GM21723 (cell line): Measurements from ENCODE around the gene INTS4.
"Not testable (repeated sequence)": the region's sequence is repeated elsewhere in the genome, so short reads cannot be mapped to it uniquely, and the experiment has no call there.

Experiments
- ATAC-seq: cut with Tn5 transposase; IDR thresholded peaks from one replicate; pipeline ENCODE4 v1.9.1; 2021; ENCODE audit warnings: mild to moderate bottlenecking, moderate library complexity; ENCODE audit not compliant: unreplicated experiment

Gene INTS4

DNA sequence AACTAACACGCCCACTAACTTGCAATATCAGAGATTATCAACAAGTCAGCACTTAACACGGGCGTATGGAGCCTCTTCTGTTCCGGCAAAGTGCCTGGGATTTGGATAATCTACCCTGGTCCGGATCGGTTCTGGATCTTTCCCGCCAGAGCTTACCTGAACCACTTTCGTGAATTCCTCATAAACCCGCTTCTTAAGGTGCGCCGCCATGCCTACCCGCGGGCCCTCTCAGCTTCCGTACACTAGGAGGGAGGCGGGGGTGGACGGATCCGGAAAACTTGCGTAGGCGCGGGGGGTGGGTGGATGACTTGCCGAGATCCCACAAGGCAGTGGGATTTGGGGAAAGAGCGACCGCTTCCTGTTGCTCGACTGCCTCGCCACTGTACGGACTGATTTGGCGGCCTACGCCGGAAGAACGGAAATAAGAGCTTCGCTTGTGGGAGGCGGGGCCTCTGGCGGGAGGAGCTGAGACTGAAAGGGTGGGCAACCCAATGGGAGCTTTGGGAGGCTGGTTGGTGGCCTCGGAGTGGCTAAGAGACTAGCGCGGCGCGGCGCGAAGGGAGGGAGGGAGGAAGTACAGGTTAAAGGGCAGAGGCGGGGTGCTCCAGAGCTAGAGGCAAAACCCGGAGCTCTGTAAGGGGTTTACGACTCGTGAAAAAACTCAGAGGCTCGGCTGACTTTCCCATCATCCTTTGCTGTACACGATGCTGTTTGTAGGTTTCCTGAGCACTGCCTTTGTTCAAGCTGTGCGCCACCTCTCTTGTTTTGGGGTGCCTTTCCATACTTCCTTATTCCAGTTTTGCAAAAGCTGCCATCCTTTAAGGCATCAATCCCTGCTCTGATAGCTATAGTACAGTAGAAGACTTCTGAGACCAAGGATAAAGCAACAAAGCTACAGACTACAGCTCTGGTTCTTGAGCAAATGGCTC lies at the start of gene INTS4:
INTS4 (minus strand) TSS at position 235 of the 929 bp plus-strand sequence; CDS start at position 210, 25 bp downstream.
- peak; percentile 99 for ATAC-seq

- ATAC-seq = no peak
These were observed 47.5 kb upstream of the INTS4 start for GRCh38 chr11:78041843-78042440.

DNA sequence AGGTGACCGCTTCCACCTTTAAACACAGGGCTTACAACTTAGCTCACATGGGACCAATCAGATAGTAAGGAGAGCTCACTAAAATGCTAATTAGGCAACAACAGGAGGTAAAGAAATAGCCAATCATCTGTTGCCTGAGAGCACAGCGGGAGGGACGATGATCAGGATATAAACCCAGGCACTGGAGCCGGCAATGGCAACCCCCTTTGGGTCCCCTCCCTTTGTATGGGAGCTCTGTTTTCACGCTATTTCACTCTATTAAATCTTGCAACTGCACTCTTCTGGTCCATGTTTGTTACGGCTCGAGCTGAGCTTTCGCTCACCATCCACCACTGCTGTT lies 46.9 kb upstream of the INTS4 start:
- ATAC-seq = not testable (repeated sequence)

- no peak for ATAC-seq
These were observed 46.4 kb upstream of the INTS4 start for GRCh38 chr11:78040691-78041379.

- ATAC-seq = peak; percentile 70
These were observed 45.6 kb upstream of the INTS4 start for GRCh38 chr11:78039919-78040671.

GRCh38 chr11:78039391-78039918 lies 45.0 kb upstream of the INTS4 start:
- peak; percentile 23 for ATAC-seq

- no peak for ATAC-seq
These were observed 44.3 kb upstream of the INTS4 start for GRCh38 chr11:78038697-78039313.

DNA sequence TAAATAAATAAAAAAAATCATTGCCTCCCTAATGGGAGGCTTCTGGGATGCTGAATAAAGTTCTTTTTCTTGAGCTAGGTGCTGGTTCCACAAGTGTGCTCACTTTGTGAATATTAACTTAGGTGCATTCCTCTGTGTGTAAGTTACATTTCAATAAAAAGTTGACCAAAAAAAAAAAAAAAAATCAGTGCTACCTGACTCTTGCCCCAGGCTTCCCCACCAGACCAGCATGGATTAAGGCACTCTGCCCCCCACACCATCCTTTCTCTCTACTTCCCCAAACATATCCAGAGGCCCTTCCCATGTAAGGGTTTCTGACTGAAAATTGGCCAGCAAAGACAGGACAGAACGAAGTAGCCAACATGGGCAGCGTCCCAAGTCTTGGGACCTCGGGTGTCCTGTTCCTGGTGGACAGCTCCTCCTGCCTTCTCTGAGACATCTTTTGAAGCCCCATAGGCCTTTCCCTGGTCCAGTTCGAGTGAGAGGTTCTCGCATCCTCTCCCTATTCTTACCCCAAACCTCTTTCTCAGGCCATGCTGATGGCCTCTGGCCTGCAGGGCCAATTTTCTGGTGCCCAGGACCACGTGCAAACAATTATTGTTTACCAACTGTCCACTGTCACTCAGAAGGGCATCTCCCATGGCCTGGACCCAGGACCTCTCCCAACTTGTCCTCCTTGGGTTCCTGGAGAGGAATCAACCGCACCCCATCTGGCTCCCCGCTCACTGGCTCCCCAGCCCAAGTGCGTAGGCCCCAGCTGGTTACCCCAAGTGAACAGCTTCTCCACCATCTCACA lies 43.6 kb upstream of the INTS4 start:
- ATAC-seq = no peak

GRCh38 chr11:78037056-78037455 lies 42.6 kb upstream of the INTS4 start:
- no peak for ATAC-seq

- ATAC-seq = no peak
These were observed 41.8 kb upstream of the INTS4 start for GRCh38 chr11:78036313-78036712.

- no peak for ATAC-seq
These were observed 40.2 kb upstream of the INTS4 start for GRCh38 chr11:78034623-78035022.

- no peak for ATAC-seq
These were observed 38.6 kb upstream of the INTS4 start for GRCh38 chr11:78033040-78033439.

DNA sequence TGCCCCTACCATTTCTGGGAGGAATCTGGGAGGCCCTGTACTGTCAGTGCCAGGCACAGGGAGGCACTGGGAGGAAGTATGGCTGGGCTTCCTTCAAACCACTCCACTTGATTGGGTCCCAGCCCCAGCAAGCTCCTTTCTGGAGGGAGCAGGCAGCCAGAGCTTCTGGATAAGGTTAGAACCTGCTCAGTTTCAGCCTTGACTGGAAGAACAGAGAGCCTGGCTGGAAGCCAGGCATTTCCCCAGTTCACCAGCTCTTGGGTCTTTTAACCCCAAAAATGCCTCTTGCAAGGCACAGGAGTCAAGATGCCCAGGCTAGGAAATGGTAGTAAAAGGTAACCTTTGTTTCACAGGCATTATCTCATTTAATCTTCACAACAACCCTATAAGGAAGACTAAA lies 37.6 kb upstream of the INTS4 start:
- no peak for ATAC-seq

- peak; percentile 77 for ATAC-seq
These were observed 37.2 kb upstream of the INTS4 start for GRCh38 chr11:78031629-78032028.

DNA sequence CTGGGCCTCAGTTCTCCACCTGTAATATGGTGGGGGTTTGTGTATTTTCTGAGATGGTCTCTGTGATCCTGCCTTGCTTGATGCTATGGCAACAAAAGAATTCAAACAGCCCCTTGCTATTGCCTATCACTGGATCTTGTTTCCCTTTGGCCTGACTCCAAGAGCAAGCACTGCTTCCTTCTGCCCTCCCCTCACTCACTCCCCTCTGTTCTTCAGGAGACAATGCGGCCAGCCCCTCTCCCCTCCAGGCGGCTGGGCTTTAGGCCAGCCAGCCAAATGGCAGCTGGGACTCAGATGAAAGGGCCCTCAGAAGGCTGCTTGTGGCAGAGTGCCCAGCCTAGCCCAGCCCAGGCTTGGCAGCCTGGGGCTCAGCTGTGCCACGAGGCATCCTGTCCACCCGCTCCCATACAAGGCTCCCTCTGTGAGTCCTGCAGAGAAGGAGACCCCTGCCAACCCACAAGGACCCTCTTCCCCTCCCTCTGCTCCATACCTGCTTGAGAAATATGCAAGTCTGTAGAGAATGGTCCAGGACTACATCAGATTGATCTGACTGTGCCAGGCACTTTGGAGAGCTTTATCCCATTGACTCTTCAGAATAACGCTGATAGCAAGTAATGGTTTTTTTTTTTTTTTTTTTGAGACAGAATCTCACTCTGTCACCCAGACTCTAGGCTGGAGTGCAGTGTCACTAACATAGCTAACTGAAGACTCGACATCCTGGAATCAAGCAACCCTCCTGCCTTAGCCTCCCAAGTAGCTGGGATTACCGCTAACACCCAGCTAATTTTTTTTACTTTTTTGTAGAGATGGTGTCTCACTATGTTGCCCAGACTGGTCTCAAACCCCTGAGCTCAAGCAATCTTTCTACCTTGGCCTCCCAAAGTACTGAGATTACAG lies 36.2 kb upstream of the INTS4 start:
- ATAC-seq = no peak

GRCh38 chr11:78028423-78028822 lies 34.0 kb upstream of the INTS4 start:
- ATAC-seq = not testable (repeated sequence)

GRCh38 chr11:78027759-78028158 lies 33.3 kb upstream of the INTS4 start:
- ATAC-seq = no peak

DNA sequence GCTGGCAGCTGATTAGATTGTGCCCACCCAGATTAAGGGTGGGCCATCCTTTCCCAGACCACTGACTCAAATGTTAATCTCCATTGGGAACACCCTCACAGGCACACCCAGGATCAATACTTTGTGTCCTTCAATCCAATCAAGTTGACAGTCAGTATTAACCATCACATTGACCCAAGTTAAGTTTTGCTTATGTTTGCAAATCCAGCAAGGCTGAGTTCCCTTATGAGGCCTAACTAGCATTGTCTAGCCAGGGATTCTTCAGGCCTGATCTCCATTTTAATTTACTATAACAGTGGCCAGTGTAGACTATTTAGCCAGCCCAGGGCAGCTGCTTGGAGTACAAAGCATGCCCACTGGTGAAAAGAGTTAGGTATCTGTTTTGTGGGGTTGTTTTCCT lies 30.9 kb upstream of the INTS4 start:
- no peak for ATAC-seq

GRCh38 chr11:78023426-78023825 lies 29.0 kb upstream of the INTS4 start:
- ATAC-seq = no peak
